ENCODE measurements around the gene GINS1.
A peak's percentile ranks its signal among the peaks of the same experiment; 100 is the strongest.
"Not testable (repeated sequence)": the region's sequence is repeated elsewhere in the genome, so short reads cannot be mapped to it uniquely, and the experiment has no call there.

GINS1 gene

GRCh38 chr20:25454153-25454900, 46.9 kb downstream of the GINS1 start:
- no peak for DNase-seq (ENCODE audit: low read depth)

GRCh38 chr20:25457886-25458680, 50.6 kb downstream of the GINS1 start:
- no peak for DNase-seq (ENCODE audit: low read depth)

GRCh38 chr20:25459111-25459830, 51.8 kb downstream of the GINS1 start:
- DNase-seq (ENCODE audit: low read depth) = no peak

- no peak for DNase-seq (ENCODE audit: low read depth)
Observed at GRCh38 chr20:25459916-25460535, 52.6 kb downstream of the GINS1 start.

- no peak for DNase-seq (ENCODE audit: low read depth)
Observed at GRCh38 chr20:25460566-25461280, 53.2 kb downstream of the GINS1 start.

GRCh38 chr20:25461281-25461650, 53.8 kb downstream of the GINS1 start:
- no peak for DNase-seq (ENCODE audit: low read depth)

- DNase-seq (ENCODE audit: low read depth) = no peak
Observed at GRCh38 chr20:25461786-25462545, 54.5 kb downstream of the GINS1 start.

GRCh38 chr20:25464501-25465242, 57.2 kb downstream of the GINS1 start:
- DNase-seq (ENCODE audit: low read depth) = no peak

GRCh38 chr20:25465243-25466135, 58.0 kb downstream of the GINS1 start:
- DNase-seq (ENCODE audit: low read depth) = no peak

GRCh38 chr20:25466846-25467245, 59.4 kb downstream of the GINS1 start:
- DNase-seq (ENCODE audit: low read depth) = no peak

GRCh38 chr20:25467441-25467840, 60.0 kb downstream of the GINS1 start:
- no peak for DNase-seq (ENCODE audit: low read depth)

- DNase-seq (ENCODE audit: low read depth) = no peak
Observed at GRCh38 chr20:25468126-25469075, 60.9 kb downstream of the GINS1 start.

- no peak for DNase-seq (ENCODE audit: low read depth)
Observed at GRCh38 chr20:25469558-25469957, 62.1 kb downstream of the GINS1 start.

GRCh38 chr20:25470045-25470444, 62.6 kb downstream of the GINS1 start:
- DNase-seq (ENCODE audit: low read depth) = peak; percentile 19

- DNase-seq (ENCODE audit: low read depth) = no peak
Observed at GRCh38 chr20:25471020-25471419, 63.5 kb downstream of the GINS1 start.

- DNase-seq (ENCODE audit: low read depth) = not testable (repeated sequence)
Observed at GRCh38 chr20:25473297-25473696, 65.8 kb downstream of the GINS1 start.

- no peak for DNase-seq (ENCODE audit: low read depth)
Observed at GRCh38 chr20:25476106-25477013, 68.9 kb downstream of the GINS1 start.
